Activated CD8-positive, alpha-beta T cell treated with anti-CD3 and anti-CD28 coated beads for 36 hours (primary cell): ENCODE results near the gene FOXC1. TPM values are rescaled to one million over a fixed set of nuclear protein-coding genes. Genes with fewer than 3 reads are reported as not detected.

Source experiments
- ATAC-seq: fragments of 200-7000 bp; cut with Tn5 transposase; one replicate; pipeline ENCODE4 v1.10.0; 2021; ENCODE audit warnings: mild to moderate bottlenecking, moderate library complexity
- CTCF ChIA-PET: fragments of 350-600 bp; sonication (Branson Sonifier 250); formaldehyde crosslinking; loops from one replicate; lab custom pipeline; 2021; ENCODE audit warnings: antibody characterized with exemption; lab: Charles Lee
- POLR2A ChIA-PET: fragments of 350-600 bp; sonication (Branson Sonifier 250); formaldehyde crosslinking; loops from one replicate; lab custom pipeline; 2021; ENCODE audit warnings: antibody characterized with exemption; lab: Charles Lee
- DNase-seq: peaks from one replicate; pipeline ENCODE4 v3.0.0-alpha.2; 2020
- H3K27ac Mint-ChIP-seq: one replicate; pipeline ENCODE4 v1.8.0; 2021; ENCODE audit warnings: mild to moderate bottlenecking, mixed read lengths
- H3K27me3 Mint-ChIP-seq: one replicate; pipeline ENCODE4 v1.8.0; 2021; ENCODE audit warnings: mixed read lengths
- H3K36me3 Mint-ChIP-seq: one replicate; pipeline ENCODE4 v1.8.0; 2021; ENCODE audit warnings: low read depth, mixed read lengths
- H3K4me1 Mint-ChIP-seq: one replicate; pipeline ENCODE4 v1.8.0; 2021; ENCODE audit warnings: low read depth, mixed read lengths
- H3K4me3 Mint-ChIP-seq: one replicate; pipeline ENCODE4 v1.8.0; 2021; ENCODE audit warnings: mild to moderate bottlenecking, moderate library complexity, mixed read lengths
- H3K9me3 Mint-ChIP-seq: one replicate; pipeline ENCODE4 v1.8.0; 2021; ENCODE audit warnings: mixed read lengths
- intact Hi-C: fragments of 100-400 bp; cut with micrococcal nuclease; formaldehyde crosslinking; loops from one replicate; pipeline ENCODE4 v1.10.0; 2022
- total RNA-seq, 2 experiments: library from RNA; stranded (reverse); gene quantifications; one replicate each; pipeline ENCODE4 v1.2.3, GENCODE V29; 2021
- TF ChIP-seq, protein P1 (sequence below): fragments of 200-600 bp; IDR thresholded peaks from one replicate; pipeline ENCODE4 v1.8.0; 2022; ENCODE audit warnings: antibody characterized with exemption, mild to moderate bottlenecking

The FOXC1 gene
- total RNA-seq, 2 experiments from 2014 or later = 0.16 TPM; not detected in 1

- DNase-seq (no peak), ATAC-seq (no peak)
- Mint-ChIP-seq H3K9me3 (no peaks in the 10 kb centered on the region), H3K27me3 (peaks cover 58% of the 10 kb centered on the region), H3K4me3 (no peak overlapping the region), H3K27ac (no peak overlapping the region), H3K36me3 (peaks cover under 1% of the 10 kb centered on the region), H3K4me1 (peaks cover 5% of the 10 kb centered on the region)
- CTCF ChIA-PET = interaction anchor here (1.1 to 1.9 kb wide), 3 partner anchors 9 to 1018 kb away, joined by 3 to 7 read pairs (median 4); no protein-coding TSS in a partner anchor
- TF ChIP-seq, protein P1, sequence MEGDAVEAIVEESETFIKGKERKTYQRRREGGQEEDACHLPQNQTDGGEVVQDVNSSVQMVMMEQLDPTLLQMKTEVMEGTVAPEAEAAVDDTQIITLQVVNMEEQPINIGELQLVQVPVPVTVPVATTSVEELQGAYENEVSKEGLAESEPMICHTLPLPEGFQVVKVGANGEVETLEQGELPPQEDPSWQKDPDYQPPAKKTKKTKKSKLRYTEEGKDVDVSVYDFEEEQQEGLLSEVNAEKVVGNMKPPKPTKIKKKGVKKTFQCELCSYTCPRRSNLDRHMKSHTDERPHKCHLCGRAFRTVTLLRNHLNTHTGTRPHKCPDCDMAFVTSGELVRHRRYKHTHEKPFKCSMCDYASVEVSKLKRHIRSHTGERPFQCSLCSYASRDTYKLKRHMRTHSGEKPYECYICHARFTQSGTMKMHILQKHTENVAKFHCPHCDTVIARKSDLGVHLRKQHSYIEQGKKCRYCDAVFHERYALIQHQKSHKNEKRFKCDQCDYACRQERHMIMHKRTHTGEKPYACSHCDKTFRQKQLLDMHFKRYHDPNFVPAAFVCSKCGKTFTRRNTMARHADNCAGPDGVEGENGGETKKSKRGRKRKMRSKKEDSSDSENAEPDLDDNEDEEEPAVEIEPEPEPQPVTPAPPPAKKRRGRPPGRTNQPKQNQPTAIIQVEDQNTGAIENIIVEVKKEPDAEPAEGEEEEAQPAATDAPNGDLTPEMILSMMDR = no peak
- POLR2A ChIA-PET = no interaction called here
- intact Hi-C loops = no loop called here
Measured at GRCh38 chr6:1616701-1617463, 7.2 kb downstream of the FOXC1 start.

DNA sequence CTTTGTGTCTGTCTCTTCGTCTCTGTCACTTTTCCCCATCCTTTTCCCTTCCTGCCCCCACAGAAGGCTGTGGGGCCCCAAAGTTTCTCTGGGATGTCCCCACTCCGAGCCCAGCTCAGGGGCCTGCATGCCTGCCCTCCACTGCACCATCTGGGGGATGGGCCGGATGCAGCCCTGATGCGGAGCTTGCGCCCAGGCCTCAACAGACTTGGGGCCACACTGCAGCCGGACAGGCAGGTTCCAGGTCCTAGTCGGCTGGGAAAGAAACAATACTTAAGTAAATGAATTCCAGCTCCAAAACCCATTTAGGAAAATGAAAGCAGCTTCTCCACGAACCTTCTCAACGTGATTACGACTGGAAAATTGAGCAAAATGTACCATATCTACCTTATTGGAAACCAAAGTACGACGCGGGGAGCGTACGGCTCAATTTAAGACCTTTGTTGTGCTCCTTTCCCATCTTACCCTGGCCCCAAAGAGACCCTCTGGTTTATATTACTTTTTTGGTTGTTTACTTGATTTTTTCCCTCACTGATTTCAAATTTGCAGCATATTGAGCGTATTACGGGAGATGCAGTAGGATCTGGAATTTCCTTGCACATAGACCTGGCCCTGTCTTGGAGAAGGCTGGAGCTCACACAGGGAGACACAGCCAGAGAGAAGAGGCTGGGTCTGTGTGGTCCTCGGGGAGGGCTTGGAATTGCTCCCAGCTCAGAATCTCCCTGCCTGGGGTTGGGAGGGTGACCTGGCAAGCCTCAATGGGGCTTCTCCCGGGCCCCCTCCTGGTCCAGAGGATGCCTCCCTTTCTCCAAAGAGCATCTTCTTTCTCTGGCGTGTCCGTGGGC lies 8.0 kb downstream of the FOXC1 start:
- POLR2A ChIA-PET = no interaction called here
- Mint-ChIP-seq H3K27me3 (peaks cover 58% of the 10 kb centered on the region), H3K4me1 (no peaks in the 10 kb centered on the region), H3K36me3 (peaks cover 7% of the 10 kb centered on the region), H3K4me3 (no peak overlapping the region), H3K9me3 (no peaks in the 10 kb centered on the region), H3K27ac (no peak overlapping the region)
- ATAC-seq (no peak), DNase-seq (no peak)
- intact Hi-C loops = no loop called here
- TF ChIP-seq, protein P1 = no peak
- CTCF ChIA-PET = interaction anchor here (1.1 to 1.9 kb wide), 2 partner anchors 9 to 1017 kb away, joined by 3 to 7 read pairs; no protein-coding TSS in a partner anchor

DNA sequence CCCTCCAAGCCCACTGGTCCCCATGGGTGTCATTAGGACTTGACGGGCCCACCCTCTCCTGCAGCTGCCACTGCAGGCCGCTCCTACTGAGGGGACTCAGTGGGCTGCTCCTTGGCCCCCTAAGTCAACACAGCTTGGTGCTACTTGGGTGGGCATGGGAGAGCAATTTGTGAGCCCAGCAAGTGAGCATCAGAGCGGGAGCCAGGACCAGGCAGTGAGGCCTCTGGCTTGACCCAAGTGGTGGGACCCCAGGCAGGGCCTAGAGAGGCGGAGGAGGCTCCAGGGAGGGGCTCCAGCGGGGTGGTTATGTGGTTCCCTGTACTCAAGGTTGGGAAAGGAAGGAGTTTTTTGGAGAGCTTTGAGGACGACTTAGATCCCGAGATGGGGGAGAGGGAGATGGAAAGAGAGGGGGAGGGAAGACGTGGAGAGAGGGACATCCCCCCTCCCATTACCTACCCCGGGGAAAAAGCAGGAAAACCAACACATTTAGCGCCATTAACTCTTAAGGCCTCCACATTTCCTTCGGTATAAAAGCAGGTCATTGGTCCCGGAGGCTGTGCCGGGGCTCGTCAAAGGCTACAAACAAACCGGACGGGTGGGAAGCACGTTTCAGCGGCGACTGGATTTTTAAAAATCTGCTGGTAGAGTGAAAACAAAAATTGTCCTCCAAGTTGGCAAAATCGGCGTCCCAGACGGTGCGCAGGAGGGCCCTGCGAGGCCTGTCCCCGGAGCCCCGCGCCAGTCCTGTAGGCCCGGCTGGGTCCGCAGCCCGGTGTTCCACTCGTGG lies 8.8 kb downstream of the FOXC1 start:
- TF ChIP-seq, protein P1 = no peak
- intact Hi-C loops = no loop called here
- ChIA-PET POLR2A (no interaction called here), CTCF (interaction anchor here (1.9 kb wide), 1 partner anchor 8 kb away, joined by 7 read pairs; no protein-coding TSS in a partner anchor)
- H3K27me3 Mint-ChIP-seq = peaks cover 59% of the 10 kb centered on the region
- H3K4me3 Mint-ChIP-seq = no peak overlapping the region
- DNase-seq (no peak), ATAC-seq (no peak)
- no peak overlapping the region for H3K27ac Mint-ChIP-seq
- H3K4me1 Mint-ChIP-seq = no peaks in the 10 kb centered on the region
- H3K9me3 Mint-ChIP-seq = no peaks in the 10 kb centered on the region
- peaks cover 15% of the 10 kb centered on the region for H3K36me3 Mint-ChIP-seq

DNA sequence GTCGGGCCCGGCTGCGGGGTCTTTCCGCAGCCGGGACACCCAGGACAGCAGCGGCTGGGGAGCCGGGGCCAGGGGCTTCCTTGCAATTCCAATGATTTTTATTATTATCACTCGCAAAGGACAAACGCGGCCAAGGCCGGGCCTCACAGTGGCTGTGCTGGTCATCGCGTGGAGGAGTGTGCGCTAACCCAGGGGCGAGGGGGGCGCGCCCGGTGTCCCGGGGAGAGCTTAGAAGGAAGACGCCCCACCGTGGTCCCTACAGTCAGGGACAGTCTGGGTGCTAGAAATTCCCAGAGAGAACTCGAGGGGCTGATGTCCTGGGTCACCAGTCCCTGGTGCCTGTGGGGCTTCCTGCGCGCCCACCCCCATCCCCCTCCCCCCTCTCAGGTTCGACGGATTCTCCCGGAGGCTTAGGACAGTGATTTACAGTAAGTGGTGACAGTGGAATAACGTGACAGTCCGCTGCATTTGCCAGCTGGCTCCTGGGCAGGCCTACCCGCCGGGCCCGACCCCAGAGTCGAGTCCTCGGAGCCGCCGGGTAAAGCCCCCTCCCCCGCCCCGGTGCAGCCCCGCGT lies 9.5 kb downstream of the FOXC1 start:
- TF ChIP-seq, protein P1 = no peak
- DNase-seq (no peak), ATAC-seq (no peak)
- Mint-ChIP-seq H3K9me3 (no peaks in the 10 kb centered on the region), H3K4me3 (no peak overlapping the region), H3K27me3 (peaks cover 59% of the 10 kb centered on the region), H3K36me3 (peaks cover 17% of the 10 kb centered on the region), H3K4me1 (no peaks in the 10 kb centered on the region), H3K27ac (no peak overlapping the region)
- CTCF ChIA-PET = interaction anchor here (0.7 kb wide), 1 partner anchor 12 kb away, joined by 3 read pairs; no protein-coding TSS in a partner anchor
- POLR2A ChIA-PET = interaction anchor here (0.7 kb wide), 1 partner anchor 11 kb away, joined by 3 read pairs; no protein-coding TSS in a partner anchor
- intact Hi-C loops = no loop called here
